Middle frontal gyrus (tissue), 1 donor: ENCODE measurements around the gene PLXNB2.

Experiments used
- DNase-seq: peaks from one replicate; pipeline ENCODE4 v3.0.0-alpha.2; 2015; ENCODE audit warnings: low spot score; ENCODE audit errors: extremely low spot score

The PLXNB2 gene

DNA sequence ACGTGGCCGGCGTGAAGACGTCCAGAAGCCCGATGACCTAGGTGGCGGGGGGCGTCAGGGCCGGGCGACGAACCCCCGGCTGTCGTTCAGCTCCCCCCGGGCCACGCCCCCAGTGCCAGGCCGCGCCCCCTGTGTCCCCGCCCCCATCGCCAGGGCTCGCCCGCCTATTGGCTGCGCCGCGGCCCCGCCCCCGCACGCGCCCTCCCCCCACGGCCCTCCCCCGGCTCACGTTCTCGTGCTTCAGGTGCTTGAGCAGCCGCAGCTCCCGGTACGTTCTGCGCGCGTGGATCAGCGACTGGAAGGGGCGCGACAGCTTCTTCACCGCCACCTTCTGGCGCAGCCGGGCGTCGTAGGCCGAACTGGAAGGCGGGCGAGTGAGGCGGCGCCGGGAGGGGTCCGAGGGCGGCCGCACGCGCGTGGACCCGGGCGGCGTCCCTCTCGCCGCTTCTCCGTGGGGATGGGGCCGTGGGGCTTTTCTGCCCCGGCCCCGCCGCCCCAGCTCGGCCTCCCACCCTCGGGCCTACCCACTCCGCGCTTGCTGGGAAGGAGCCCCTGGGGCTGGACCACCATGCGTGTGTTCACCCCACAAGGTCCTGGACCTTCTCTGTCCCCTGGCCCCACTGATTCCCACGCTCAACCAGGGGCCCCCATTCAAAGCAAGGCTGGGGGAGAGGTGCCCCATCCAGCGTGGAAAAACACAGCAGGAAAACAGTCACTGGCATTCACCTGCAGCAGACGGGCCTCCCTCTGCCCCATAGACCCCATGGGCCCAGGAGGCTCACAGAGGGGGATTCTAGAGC is 39.7 kb downstream of the PLXNB2 start:
- no peak for DNase-seq

DNA sequence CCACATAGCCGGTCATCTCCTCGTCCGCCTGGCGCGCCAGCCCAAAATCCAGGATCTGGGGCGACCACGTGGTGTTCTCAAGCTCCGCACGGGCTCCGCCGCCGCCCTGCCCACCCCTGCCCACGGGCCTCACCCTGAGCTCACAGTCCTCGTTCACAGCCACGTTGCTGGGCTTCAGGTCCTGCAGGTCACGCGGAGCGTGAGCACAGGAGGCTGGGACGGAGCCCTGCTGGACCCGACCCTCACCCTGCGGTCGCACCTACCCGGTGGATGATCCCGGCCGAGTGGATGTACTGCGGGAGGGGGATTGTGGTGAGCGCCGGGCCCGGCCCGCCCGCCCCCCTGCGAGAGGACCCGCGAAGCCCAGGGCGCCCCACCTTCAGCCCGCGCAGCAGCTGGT is 40.5 kb downstream of the PLXNB2 start:
- DNase-seq, result no peak

DNA sequence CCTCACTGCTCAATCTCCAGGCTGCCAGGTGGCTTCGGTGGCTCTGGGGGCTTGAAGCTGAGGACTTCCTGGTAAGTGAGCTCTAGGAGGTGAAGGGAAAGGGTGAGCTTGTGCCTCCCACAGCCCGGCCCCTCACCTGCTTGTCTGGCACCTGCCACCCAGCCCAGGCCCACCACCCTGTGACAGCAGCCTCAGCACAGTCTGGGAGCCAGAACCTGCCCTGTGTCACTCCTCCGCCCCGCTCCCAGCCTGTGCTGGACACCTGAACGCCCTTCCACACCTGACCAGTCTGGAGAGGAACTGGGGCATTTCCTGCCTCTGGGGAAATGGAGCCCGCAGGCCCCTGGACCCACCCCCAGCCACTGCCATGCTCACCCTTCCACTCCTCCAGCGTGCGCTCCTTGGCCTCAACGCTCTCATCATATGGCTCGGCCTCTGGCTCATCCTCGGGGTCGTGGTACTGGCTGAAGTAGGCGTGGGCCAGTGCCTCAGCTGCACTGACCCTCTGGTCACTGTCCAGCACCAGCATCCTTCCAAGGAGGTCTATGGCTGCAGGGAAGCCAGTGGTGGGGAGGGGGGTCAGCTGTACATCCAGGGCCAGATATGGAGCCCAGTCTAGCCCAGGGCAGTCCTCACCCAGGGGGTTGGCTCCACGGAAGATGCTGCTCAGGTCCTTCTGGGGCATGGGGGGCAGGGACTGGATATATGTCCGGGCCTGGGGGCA is 42.3 kb downstream of the PLXNB2 start:
- no peak for DNase-seq

DNA sequence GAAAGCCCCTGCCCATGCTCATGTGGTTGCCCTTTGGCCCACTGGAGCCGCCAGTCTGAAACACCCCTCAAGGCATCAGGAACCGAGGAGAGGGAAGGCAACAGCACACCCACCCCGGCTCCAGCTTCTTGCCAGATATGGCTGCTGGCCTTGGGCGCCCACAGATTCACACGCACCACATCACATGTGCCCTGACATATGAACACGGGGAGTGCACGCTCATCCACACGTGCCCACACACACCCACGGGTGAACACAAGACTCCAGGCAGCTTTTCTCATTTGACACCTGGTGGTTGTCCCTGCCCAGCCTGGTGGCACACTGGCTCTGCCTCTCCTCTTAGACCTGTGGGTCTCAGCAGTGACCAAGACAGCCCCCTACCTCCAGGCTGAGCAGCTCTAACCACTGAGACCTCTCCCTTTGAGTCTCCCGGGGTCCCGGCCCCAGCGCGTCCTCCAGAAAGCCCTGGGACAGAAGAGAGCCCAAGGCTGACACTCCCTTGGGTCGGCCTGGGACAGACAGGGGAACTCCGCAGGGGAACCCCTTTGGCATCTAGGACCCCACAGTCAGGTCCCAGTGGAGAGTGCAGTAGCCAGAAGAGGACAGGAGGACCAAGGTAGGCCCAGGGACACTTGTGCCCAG is 43.2 kb downstream of the PLXNB2 start:
- no peak for DNase-seq

DNA sequence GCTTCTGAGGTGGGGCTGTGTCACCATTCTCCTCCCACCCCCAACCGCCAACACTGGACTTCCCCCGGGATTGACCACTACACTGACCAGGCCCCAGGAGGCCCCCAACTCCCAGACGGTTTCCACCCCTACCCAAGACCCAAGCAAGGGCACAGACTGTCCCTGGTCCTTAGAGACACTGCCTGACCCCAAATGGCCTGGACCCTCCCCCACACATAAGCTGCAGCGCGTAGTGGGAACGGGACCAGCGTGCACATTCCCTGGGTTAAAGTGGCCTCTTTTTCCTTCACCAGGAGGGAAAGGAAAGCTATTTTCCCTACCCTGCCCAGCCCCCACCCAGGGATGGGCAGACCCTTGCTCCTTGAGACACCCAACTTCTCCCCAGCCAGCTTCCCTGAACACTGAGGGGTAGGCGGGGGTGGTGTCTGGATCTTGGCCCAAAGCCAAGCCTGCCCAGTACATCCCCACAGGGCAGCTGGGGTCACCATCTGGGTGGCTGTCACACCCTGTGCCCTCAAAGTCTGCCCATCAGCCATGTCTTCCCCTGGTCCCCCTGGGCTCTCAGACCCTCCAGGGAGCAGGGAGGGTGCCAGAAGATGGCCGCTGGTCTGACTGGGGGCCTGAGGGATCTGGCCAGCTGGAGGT is 44.4 kb downstream of the PLXNB2 start:
- no peak for DNase-seq

DNA sequence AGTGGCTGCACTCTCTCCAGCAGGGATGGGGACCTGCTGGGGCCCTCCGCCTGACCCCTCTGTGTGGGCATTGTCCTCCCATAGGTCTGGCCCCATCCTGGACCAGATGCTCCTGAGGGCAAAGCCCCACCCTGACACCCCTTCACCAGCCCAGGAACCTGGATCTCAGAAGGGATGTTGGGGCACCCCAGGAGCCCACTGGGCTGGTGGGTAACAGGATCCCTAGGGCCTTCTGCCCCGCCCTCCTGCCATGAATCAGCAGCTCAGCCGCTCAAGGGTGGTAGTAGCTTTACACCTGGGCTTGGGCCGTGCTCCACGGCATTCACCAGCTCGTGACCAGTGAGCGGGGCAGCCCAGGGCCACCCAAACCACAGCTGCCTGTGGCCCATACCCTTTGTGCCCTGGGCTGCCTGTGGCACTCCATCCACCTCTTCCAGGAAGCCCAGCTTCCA is 45.0 kb downstream of the PLXNB2 start:
- DNase-seq, result no peak

DNA sequence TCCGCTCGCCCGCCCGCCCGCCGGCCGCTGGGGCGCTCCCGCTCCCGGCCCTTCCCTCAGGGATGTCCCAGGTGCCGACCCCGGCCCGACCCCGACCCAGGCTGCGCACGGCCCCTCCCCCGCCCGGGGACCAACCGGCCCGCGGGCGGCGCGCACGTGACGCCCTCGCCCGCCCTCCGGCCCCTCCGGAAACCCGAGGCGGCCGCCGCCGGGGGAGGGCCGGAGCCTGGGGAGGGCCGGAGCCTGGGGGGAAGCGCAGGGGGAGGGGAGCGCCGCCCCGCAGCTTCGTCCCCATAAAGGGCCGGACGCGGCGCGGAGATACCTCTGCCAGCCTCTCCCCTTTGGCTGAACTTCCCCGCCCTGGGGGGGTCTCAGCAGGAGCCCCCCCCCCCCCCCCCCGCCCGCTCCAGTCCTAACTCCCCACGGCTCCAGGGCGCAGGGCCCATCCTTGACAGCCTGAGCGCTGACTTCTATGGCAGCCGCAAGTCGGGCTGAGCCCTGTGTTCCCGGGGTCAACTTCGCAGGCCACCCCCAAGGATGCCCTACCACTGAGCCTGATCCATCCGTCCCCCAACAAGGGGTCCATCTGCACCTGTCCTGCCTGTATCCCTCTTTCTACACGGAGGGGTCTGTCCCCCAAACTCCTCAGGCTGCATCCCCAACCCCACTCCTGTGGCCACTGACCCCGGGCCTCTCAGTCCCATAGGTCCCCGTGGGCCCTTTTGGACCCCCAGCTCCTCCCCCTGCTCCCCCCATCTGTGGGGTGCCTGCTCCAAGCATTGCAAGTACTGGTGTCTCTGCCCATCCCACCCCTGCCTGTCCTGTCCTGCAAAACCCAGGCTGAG is 45.6 kb downstream of the PLXNB2 start, which contains the start of gene MAPK12:
MAPK12 (minus strand) TSS at position 69 of the 845 bp plus-strand sequence. CDS start 174 bp downstream, outside the sequence.
- DNase-seq, result no peak

DNA sequence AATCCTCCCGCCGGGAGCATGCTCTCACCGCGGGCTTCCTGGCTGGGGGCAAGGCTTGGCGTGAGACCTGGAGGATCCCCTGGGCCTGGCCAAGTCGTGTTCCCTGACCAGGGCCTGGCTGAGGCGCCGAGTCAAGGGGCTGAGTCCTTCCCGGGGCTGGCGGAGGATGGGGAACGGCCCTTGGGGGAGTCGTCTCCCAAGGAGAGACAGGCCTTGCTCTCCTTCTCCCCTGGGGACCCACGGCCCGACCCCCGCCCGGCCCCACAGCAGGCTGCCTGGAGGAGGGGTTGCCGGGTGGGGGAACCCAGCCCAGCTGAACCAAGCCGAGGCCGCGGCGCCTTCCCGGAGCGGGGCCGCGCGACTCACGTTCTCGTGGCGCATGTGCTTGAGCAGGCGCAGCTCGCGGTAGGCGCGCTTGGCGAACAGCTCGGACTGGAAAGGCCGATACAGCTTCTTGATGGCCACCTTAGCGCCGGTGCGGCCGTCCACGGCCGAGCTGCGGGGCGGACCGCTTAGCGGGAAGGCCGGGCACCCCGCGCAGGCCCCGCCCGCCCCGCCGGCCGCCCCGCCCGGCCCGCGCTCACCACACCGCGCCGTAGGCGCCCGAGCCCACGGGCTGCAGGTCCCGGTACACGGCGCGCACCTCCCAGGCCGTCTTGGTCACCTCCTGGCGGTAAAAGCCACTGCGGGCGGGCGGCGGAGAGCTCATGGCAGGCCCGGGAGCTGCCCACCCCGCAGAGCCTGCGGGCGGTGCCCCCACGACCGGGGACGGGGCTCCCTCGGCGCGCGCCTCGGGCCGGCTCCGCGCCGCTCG is 46.4 kb downstream of the PLXNB2 start:
- DNase-seq, result peak; percentile 65

DNA sequence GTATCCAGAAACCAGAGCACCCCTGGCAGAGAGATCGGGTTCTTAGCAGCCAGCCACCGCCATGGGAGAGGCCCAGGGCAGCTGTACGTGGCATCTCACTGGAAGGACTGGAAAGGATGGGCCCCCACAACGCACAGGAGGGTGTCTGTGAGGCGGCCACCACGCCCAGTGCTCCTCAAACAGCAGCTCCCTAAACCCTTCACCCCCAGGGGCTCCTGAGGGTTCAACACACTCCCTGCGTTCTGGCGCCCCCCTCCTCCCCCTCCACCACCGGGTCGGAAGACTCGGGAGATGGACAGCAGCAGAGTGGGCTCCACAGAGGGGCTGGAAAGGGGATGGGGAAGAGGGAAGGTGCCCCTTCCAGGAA is 47.0 kb downstream of the PLXNB2 start:
- DNase-seq, result no peak

DNA sequence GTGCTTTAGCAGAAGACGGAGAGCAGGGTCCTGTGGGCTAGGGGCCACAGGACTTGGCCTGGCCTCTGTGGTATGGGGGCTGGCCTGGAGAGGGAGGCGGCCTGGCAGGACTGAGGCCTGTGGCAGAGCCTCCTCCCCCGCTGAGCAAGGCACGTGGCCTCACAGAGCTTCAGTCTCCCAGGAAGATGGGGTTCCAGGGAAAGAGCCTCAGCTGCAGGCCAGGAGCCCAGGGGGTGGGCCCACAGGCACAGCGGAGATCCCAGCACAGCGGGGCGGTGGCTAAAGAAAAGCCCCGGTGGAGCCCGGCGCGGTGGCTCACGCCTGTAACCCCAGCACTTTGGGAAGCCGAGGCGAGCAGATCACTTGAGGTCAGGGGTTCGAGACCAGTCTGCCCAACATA is 48.1 kb downstream of the PLXNB2 start:
- DNase-seq, result no peak

DNA sequence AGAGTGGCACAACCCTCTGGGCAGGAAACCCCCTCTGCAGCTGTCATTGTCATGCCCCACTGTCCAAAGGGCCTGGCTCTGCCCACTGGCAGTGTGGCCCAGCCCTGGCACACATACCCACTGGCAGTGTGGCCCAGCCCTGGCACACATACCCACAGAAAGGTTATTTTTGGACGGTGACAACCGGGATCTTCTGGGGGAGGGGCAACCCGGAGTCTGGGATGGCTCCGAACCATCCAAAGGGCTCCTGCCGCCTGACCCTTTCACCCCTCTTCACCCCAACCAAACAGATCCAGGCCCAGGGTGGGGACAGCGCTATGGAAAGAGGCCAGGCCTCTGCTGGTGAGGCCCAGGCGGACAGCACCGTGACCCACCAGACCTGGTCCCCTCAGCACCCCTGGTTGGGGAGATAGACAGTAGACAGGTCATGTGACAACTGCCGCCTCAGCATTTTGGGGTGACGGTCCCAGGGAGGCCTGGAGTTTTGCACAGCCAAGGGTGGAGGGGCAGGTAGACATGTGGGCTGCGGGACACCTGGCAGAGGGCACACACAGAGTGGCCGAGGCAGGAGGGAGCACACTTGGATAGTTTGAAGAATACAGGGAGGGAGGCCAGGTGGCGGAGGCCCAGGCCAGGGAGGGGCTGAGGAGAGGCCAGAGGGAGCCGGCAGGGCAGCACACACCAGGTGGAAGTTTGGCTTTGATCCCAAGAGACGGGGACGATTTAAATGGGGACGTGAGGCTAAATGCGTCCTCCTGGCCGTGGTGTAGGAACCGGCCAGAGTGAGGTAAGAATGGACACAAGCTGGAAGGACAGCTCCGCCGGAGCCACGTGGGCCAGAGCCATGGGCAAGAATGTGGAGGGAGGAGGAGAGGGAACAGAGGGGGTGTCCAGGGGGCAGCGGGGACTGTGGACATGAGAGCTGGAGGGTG is 48.8 kb downstream of the PLXNB2 start:
- DNase-seq, result no peak

DNA sequence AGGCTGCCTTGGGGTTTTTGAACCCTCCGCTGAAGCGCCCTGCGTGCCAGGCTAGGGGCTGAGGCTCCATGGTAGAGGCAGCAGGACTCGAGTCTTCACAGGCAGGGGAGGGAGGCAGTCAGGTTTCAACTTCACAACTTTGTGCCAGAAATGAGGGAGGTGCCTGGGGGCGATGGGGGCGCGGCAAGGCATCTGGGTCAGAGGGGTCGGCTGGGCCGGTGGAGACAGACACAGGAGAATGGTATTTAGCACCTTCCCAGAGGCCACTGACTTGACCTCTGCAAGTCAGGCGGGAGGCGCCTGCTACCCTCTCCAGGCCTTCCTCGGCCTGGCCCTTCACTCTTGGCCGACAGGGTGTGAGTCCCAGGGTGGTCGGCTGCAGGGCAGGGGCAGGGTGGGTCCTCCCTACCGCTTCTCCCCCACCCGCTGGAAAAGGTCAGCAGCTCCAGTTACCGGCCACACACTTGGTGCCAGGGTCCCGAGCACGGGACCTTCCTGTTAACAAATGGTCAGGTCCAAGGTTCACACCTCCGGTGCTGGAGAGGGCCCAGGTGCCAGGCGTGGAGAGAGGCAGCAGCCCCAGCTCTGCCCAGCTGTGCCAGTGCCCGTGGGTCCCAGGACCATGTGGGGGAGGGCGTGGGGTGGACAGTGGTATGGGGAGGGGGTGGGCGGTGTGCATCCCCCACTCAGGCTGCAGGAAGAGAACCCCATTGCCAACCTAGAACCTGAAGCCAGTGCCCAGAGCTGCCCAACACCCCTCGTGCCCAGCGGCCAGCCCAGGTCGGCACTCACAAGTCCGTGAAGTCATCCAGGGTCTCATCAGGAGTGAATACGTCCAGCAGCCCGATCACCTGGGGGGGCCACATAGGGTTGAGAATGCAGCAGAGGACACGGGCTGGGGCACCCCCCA is 49.7 kb downstream of the PLXNB2 start:
- DNase-seq, result no peak

DNA sequence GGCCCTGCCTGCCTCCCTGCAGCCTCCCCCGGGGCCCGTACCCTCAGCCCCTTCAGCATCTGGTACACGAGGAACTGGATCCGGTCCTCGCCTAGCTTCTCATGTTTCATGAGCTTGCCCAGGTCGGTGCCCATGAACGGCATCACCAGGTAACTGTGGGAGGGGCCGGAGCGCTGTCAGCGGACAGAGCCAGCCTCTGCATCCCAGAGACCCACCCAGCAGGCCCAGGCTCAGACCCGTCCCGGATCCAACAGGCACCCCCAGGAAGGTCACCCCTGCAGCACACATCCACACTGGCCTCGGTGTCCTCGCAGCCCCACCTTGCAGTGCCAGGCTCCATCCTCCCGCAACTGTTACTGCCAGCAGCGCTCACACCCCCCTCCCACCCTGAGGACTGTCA is 50.4 kb downstream of the PLXNB2 start:
- DNase-seq, result no peak

DNA sequence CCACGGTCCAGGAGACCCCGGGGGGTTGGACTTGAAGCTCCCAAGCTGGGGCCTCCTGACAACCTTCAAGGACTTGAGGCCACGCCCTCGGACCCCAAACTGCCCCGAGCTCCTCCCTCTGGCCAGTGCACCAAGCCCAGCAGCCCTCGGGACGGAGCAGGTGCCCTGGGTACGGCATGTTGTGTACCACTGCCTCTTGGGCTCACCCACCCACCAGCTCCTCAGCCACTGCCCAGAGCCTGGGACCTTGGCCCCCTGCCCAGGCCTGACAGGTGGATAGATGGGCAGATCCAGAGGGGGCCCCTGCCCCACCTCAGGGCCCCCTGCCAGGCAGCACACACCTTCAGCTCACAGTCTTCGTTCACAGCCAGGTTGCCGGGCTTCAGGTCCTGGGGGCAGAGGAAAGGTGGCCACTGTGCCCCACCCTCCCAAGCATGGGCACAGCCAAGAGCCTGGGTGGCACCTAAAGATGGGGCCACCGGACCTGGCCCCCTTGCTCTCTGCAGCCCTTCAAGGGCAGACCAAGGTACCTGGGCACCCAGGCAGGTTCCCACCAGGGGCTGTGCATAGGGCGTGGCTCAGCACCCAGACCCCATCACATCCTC is 51.1 kb downstream of the PLXNB2 start:
- no peak for DNase-seq

DNA sequence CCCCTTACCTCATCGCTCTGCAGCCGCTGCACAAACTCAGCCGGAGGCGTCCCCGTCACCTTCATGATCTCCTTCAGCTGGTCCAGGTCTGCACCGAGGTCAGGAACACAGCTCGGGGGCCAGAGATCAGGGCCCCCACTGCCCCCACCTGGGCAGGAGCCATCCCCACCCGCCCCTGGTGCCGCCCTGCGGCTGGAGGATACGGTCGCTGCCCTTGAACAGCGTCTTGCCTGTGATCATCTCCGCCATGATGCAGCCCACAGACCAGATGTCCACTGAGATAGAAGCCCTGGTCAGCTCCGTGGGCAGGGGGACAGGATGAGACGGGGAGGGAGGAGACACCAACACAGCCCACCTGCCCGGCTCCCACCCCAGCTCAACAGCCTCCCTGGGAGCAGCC is 51.8 kb downstream of the PLXNB2 start:
- DNase-seq, result no peak

DNA sequence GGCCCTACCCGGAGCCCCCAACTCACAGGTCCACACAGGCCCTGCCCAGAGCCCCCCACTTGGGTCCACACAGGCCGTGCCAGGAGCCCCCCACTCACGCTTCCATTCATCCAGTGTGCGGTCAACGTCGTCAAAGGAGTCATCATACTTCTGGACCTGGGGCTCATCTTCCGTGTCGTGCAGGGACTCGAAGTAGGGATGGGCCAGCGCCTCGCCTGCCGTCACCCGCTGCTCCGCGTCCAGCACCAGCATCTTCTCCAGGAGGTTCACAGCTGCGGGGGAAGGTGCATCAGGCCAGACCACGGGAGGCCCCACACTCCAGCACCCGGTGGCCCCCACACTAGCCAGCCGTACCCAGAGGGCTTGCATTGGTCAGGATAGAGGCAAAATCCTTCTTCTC is 52.3 kb downstream of the PLXNB2 start:
- DNase-seq, result no peak

DNA sequence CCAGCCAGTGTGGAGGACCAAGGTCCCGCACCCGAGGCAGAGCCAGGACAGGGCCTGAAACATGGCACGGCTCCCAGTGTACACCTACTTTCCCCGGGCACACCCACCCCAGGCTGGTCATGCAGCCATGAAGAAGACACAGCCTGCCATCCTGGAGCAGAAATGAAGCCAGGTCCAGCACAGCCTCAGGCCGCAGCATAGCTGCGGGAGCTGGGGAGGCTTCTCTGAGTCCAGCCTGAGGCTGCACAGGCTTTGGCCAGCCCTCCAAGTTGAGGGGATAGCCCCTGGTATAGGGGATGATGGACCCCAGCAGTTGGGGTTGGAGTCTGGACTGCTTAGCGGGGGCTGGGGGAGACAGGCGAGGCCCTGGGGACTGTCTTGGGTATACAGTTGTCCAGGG is 53.5 kb downstream of the PLXNB2 start:
- no peak for DNase-seq
